ENCODE measurements around the gene CHAT.

Gene CHAT

GRCh38 chr10:49698679-49699078 is 84.8 kb downstream of the CHAT start:
- no peak for TF ChIP-seq CTCF (IDR thresholded peaks at IDR 0.05)

DNA sequence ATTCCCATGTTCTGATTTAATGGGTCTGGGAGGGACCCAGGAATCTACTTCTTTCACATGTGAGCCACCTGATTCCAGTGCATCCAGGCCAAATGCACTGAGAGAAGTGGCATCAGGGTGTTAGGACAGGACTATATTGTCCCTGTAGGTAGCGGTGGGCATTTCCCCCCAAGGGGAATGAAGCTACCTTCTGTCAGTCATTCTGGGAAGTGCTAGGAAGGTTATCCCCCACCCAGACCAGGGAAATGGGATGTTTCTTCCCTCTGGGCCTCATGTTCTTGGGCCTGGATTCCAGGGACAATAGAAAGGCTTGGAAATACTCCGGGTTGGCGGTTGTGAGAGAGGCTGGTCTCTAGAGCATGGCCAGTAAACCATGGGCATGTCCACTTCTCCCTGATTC is 86.4 kb downstream of the CHAT start:
- no peak for TF ChIP-seq CTCF (IDR thresholded peaks at IDR 0.05)

DNA sequence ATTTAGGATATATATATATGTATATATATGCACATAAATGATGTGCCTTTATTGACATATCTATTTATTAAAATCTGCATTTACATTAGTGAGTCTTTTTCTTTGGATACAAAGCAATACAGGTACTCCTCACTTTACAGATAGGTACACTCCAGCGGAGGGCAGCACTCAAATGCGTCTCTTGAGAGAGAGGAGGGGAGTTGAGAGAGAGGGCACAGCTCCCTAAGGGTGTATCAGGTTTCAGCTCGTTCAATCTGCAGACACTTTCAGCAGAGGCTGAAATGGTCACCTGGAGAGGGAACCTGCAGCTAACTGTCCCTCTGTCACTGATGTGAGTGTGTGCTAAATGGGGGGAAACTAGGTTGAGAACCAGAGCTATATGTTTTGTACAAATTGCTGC is 87.2 kb downstream of the CHAT start:
- no peak for TF ChIP-seq CTCF (IDR thresholded peaks at IDR 0.05)

DNA sequence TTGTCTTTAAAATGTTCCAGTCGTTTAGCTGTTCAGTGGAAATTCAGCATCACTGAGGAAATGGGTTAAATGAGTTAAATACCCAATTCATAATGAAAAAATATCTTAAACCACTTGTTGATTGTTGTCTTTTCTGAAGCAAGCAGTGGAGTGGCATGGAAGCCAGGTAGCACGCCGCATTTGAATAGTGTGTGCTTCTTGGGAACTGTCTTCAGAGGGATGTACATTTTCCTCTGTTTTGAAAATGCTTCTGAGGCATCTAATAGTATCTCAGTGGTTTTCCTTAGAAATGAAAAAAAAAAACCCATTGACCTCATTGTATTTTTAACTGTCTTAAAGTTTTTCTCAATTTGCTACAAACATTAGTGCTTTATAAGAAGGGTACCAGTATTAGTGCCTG is 93.7 kb downstream of the CHAT start:
- TF ChIP-seq CTCF (IDR thresholded peaks at IDR 0.05), result no peak

DNA sequence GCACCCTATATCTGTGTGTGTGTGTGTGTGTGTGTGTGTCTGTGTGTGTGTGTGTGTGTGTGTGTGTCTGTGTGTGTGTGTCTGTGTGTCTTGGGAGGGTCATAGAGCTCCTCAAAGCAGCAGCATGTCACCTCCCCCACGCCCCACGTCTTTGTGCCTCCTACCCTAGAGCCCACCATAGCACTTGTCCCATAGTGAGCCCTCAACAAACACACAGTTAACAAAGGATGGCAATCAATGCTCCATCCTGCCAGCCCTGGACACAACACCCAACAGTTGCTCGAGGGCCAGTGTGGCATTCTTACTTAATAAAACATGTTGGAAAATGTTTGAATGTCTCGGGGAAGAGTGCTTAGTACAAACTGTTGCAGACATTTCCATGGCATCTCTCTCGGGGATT is 96.1 kb downstream of the CHAT start:
- TF ChIP-seq CTCF (IDR thresholded peaks at IDR 0.05), result no peak

GRCh38 chr10:49710966-49711365 is 97.1 kb downstream of the CHAT start:
- TF ChIP-seq CTCF (IDR thresholded peaks at IDR 0.05), result no peak

- no peak for TF ChIP-seq CTCF (IDR thresholded peaks at IDR 0.05)
Measured at GRCh38 chr10:49711481-49711880, 97.6 kb downstream of the CHAT start.

DNA sequence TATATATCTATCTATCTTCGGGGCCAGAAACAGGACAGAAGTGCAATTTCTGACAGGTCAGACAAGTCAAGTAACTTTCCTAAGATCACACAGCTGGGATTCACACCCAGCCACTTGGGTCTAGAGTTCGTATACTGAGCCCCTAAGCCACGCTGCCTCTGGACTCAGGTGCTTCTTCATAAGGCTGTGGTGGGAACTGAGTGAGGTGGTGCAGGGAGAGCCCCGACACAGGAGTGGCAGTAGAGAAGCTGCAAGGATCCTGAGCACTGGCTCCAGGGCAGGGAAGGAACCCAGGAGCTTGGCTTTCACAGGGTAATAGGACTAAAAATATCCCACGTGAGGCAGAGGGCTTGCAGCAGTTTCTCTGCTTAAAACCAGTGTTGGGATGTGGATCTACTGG is 99.4 kb downstream of the CHAT start:
- no peak for TF ChIP-seq CTCF (IDR thresholded peaks at IDR 0.05)

All from LNCAP (cell line).